M059J (cell line): ENCODE data around the gene SYNDIG1. TPM values are rescaled to one million over a fixed set of nuclear protein-coding genes. Genes with fewer than 3 reads are reported as not detected.

Experiments used
- DNase-seq: peaks from one replicate; pipeline ENCODE4 v3.0.0-alpha.2; 2012; ENCODE audit warnings: low read depth
- total RNA-seq: library from RNA; depleted of rRNA; stranded (reverse); fragments of >200 nt; shearing (Covaris generic); gene quantifications from 2 replicates; pipeline ENCODE4 v1.2.3, GENCODE V29; 2014

SYNDIG1 gene
- total RNA-seq, 1 experiment from 2014 or later = not detected

- no peak for DNase-seq
These were observed 22.6 kb upstream of the SYNDIG1 start for GRCh38 chr20:24446811-24447210.

- DNase-seq = no peak
These were observed 21.3 kb upstream of the SYNDIG1 start for GRCh38 chr20:24448170-24448569.

DNA sequence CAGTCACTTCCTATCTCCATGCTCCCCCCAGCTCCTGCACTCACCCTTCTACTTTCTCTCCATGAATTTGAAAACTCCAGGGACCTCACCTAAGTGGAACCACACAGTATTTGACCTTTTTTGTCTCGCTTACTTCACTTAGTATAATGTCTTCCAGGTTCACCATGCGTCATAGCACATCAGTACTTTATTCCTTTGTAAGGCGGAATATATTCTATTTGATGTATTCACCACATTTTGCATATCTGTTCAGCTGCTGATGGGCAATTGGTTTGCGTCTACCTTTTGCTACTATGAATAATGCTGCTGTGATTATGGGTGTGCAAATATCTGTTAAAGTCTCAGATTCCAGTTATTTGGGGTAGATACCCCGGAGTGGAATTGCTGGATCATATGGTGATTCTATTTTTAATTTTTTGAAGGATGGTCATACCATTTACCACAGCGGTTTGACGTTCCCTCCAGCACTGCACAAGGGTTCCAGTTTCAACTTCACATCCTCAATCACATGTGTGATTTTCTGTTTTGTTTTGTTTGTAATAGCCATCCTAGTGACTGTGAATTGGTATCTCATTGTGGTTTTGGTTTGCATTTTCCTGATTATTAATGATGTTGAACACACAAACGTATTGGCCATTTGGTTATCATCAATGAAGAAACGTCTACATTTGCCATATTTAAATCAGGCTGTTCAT lies 20.3 kb upstream of the SYNDIG1 start:
- no peak for DNase-seq

- no peak for DNase-seq
These were observed 19.3 kb upstream of the SYNDIG1 start for GRCh38 chr20:24450177-24450576.

DNA sequence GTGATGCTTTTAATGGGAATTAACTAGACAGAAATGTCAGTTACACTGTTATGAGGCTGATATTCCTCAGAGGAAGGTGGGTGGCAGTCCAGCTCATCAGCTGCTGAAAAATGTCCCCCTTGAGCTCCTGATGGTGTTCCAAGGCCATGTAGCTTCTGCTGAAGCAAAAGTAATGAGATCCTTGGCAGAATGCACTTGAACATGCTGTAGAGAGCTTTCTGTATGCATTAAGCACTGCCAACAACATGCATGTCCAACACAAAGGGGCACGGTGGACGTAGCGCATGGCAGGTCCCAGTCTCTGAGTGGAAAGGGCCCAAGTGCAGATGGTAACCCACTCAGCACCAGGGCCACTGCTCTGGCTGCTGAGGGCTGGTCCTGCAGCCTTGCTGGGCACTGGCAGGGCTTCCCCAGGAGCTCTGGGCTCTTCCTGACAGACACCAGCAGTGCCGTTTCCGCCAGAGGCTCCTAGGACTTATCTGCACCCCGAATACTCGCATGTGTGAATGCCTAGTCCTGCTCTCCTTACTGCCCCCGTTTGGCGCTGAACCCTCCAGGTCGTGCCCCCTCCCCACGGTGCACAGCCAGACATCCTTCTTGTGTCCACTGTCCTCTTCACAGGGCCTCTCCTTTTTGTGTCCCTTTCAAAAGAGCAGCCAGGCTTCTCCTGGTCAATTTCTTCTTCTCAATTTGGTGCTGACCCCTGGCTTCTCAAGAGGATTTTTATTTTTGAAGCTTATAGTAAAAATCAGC lies 18.6 kb upstream of the SYNDIG1 start:
- no peak for DNase-seq

GRCh38 chr20:24451428-24451827 lies 18.0 kb upstream of the SYNDIG1 start:
- no peak for DNase-seq

- no peak for DNase-seq
These were observed 17.4 kb upstream of the SYNDIG1 start for GRCh38 chr20:24452016-24452415.

GRCh38 chr20:24452498-24453127 lies 16.8 kb upstream of the SYNDIG1 start:
- DNase-seq = no peak

DNA sequence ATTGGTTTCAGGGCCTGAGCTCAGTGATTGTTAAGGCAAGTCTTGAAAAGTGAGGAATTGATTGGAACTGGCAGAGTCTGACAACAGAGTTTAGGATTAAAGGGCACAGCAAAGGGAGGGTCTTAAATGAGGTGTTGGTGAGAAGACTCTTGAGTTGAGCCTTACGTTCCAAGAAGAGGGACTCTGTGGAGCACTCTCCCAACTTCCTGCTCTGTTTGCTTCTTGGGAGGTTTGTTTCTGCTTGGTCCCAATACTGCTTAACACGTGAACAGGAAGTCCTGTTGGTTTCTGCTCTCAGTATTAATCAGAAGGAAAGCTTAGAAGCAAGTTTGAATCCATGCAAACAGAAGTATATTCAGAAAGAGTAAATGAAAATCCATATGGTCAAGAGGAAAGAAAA lies 15.6 kb upstream of the SYNDIG1 start:
- no peak for DNase-seq

DNA sequence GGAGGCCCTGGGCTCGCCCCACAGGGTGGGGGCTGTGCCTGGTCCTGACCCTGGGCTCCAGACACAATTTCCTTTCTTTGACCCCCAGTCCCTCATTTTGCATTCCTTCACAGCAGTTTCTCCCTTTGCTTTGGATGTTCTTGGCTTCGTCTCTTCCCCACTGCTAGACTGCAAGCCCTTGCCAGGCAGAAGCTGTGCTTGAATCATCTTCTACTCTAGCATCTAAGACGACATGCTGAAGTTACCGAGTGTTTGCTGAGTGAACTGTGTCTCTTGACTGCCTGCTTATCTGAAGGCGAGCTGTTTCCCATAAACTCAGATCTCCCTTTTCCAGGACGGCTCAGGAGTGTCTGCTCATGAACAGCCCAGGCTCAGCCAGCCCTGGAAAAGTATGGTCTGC lies 14.3 kb upstream of the SYNDIG1 start:
- DNase-seq = no peak

- DNase-seq = no peak
These were observed 13.0 kb upstream of the SYNDIG1 start for GRCh38 chr20:24456398-24456781.

- DNase-seq = no peak
These were observed 11.0 kb upstream of the SYNDIG1 start for GRCh38 chr20:24458436-24458835.

DNA sequence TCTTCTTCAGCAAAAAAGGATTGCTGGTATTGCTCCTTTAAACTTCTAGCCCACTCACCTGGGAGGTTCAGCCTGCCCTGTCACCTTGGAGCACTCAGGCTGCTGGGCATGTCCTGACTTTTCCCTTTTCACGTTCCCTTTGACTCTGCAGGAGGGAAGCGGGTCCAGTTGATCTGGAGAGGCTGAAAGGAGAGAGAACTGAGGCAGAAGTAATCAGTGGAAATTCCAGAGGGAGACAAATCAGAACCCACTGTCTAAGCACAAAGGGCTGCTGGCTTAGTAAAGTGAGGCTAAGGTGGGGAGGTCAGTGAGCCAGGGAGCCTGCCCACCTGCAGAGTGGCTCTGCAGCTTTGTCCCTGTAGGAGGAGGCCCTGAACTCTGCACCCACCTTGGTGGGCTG lies 9.7 kb upstream of the SYNDIG1 start:
- no peak for DNase-seq

DNA sequence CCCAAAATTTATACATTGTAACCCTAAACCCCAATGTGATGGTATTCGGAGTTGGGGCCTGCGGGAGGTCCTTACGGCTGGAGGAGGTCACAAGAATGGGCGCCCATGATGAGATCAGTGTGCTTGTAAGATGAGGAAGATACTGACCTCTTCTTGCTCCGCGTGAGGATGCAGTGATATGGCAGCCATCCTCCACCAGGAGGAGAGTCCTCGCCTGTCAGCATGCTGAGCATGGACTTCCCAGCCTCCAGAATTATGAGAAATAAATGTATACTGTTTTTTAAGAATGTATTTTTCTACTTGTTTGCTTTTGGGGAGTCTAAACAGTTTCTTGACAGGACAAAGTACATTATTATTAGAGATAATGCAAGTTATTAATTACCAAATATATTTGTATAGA lies 8.7 kb upstream of the SYNDIG1 start:
- no peak for DNase-seq

DNA sequence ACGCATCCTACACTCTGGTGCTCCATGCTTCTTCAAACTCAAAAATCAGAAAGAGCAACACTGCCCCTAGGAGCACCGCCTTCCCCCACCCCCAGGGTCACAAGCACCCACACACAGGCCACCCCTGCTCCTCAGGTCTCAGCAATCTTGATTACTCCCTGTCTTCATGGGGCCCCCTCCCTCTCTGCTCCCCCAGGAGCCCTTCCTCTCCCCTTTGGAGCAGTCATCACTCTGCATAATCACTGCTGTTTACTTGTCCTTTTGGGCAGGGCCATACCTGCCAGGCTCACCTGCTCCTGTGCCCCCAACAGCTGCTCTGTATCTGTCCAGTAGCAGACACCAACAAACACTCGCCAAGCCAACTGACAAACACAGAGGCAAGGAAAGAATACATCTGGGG lies 7.6 kb upstream of the SYNDIG1 start:
- DNase-seq = no peak

DNA sequence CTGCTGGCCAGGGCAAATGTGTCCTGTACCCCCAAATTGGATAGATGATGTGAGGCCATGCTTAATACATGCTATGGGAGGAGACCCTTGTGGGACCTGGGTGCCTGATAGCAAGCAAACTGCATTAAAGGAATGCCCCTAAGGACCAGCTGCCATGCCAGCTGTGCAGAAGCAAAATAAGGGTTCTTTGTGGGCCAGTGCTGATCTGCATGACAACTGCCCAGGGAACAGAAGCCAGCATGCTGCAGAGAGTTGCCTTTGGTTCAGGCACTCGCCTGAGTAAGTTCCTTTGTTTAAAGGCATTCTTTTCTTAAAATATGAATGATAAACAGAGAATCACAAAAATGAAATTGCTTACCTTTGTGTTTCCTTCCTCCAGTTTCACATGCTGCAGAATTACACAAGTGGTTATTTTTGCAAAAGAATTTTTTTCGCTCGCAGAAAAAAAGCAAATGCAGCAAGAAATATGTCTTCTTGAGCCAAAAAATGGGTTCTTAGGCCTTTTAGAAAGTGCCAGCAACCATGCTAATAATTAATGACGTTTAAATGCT lies 6.9 kb upstream of the SYNDIG1 start:
- no peak for DNase-seq

- no peak for DNase-seq
These were observed 4.3 kb upstream of the SYNDIG1 start for GRCh38 chr20:24465159-24465558.

- peak; percentile 60 for DNase-seq
These were observed 3.7 kb upstream of the SYNDIG1 start for GRCh38 chr20:24465730-24466129.

GRCh38 chr20:24468401-24469115 lies 871 bp upstream of the SYNDIG1 start:
- DNase-seq = no peak

DNA sequence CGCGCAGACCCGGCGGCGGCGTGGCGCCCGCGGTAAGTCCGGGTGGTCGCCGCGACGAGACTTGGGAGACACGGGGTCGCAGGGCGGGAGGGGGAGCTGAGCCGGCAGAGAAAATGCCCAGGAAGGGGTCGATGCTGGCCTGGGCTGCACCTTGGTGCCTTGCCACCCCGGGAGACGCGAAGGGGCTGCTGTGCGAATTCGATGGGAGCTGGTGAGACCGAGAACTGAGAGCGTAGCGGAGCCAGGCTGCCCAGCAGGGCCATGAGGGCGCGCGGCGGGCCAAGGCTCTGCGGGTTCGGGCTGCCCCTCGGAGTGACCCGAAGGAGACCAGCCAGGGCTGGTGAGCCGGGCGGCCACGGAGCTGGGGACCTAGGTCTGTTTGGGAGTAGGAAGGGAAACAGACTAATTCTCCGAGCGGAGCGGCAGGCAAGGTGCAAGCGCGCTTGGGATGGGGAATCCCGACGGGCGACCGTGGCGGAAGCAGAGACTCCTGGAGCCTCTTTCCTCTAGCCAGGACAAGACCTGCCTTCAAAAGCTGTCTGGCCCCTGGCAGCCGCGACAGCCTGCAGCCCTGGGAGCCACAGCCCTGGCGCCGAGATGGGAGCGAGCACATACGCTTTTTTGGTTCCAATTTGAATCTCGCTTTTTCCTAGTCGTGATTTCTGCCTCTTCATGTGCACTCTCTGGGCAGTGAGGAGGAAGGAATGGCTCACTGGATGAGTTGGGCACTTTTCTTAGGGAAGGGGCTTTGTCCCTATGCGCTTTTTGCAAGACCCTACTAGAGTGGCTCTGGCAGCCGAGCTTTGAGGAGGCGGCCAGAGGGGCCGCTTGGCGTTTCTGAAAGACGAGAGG lies 691 bp downstream of the SYNDIG1 start:
- no peak for DNase-seq
